ENCODE measurements around the gene PFDN6.

The PFDN6 gene

GRCh38 chr6:33247977-33248642 lies 41.3 kb upstream of the PFDN6 start:
- Histone ChIP-seq H3K27me3 (ENCODE audit: low read length) (no peaks in the 10 kb centered on the region), H3F3A (ENCODE audit: insufficient read depth) (peaks cover 10% of the 10 kb centered on the region), H3K79me2 (ENCODE audit: insufficient read depth, low read length) (peaks cover 7% of the 10 kb centered on the region; the same call in 1 of the 2 replicates), H3K9me3 (ENCODE audit: insufficient read depth, low read length) (no peaks in the 10 kb centered on the region), H3K36me3 (ENCODE audit: low read length) (no peaks in the 10 kb centered on the region), H3K9ac (ENCODE audit: low read length) (peak overlapping the region; percentile 68), H3K9me2 (replicated peaks; ENCODE audit: insufficient read depth, low read length) (no peaks in the 10 kb centered on the region), H4K20me1 (ENCODE audit: low read depth, low read length) (no peaks in the 10 kb centered on the region), H3K4me2 (ENCODE audit: low read depth, low read length, poor library complexity, severe bottlenecking) (peak overlapping the region; percentile 86), H3K4me3 (ENCODE audit: insufficient read depth, low read length, poor library complexity, severe bottlenecking) (peak overlapping the region; percentile 62), H2AFZ (ENCODE audit: low read depth, low read length, severe bottlenecking) (peak overlapping the region; percentile 88), H3K27ac (ENCODE audit: low read depth, low read length) (peak overlapping the region; percentile 70)
- TF ChIP-seq CTCF (IDR thresholded peaks at IDR 0.05; ENCODE audit: insufficient read depth, low read length, poor library complexity, severe bottlenecking), result peak; percentile 91
- TF ChIP-seq EZH2phosphoT487 (conservative IDR thresholded peaks at IDR 0.05; ENCODE audit: low read length), result no peak

- no peak for TF ChIP-seq EZH2phosphoT487 (conservative IDR thresholded peaks at IDR 0.05; ENCODE audit: low read length)
- no peak for TF ChIP-seq CTCF (IDR thresholded peaks at IDR 0.05; ENCODE audit: insufficient read depth, low read length, poor library complexity, severe bottlenecking)
- Histone ChIP-seq H3F3A (ENCODE audit: insufficient read depth) (peaks cover 10% of the 10 kb centered on the region), H3K9me2 (replicated peaks; ENCODE audit: insufficient read depth, low read length) (no peaks in the 10 kb centered on the region), H3K27me3 (ENCODE audit: low read length) (no peaks in the 10 kb centered on the region), H4K20me1 (ENCODE audit: low read depth, low read length) (no peaks in the 10 kb centered on the region), H3K9me3 (ENCODE audit: insufficient read depth, low read length) (no peaks in the 10 kb centered on the region), H3K4me2 (ENCODE audit: low read depth, low read length, poor library complexity, severe bottlenecking) (peak overlapping the region; percentile 86), H3K9ac (ENCODE audit: low read length) (peak overlapping the region; percentile 68), H3K27ac (ENCODE audit: low read depth, low read length) (peak overlapping the region; percentile 70), H2AFZ (ENCODE audit: low read depth, low read length, severe bottlenecking) (peak overlapping the region; percentile 88), H3K4me3 (ENCODE audit: insufficient read depth, low read length, poor library complexity, severe bottlenecking) (peak overlapping the region; percentile 62), H3K36me3 (ENCODE audit: low read length) (no peaks in the 10 kb centered on the region), H3K79me2 (ENCODE audit: insufficient read depth, low read length) (peaks cover 7% of the 10 kb centered on the region; the same call in 1 of the 2 replicates)
These were observed 40.8 kb upstream of the PFDN6 start for GRCh38 chr6:33248643-33248931.

GRCh38 chr6:33248932-33249731 lies 40.3 kb upstream of the PFDN6 start:
- Histone ChIP-seq H3K9ac (ENCODE audit: low read length) (peak overlapping the region; percentile 78), H3K27ac (ENCODE audit: low read depth, low read length) (peak overlapping the region; percentile 73)

More at GRCh38 chr6:33248932-33249731, 40.3 kb upstream of the PFDN6 start:
- Histone ChIP-seq H3K4me2 (ENCODE audit: low read depth, low read length, poor library complexity, severe bottlenecking) (peak overlapping the region; percentile 86), H3K9me3 (ENCODE audit: insufficient read depth, low read length) (no peaks in the 10 kb centered on the region), H2AFZ (ENCODE audit: low read depth, low read length, severe bottlenecking) (peak overlapping the region; percentile 88), H3K79me2 (ENCODE audit: insufficient read depth, low read length) (peaks cover 7% of the 10 kb centered on the region; the same call in 1 of the 2 replicates), H3F3A (ENCODE audit: insufficient read depth) (peaks cover 12% of the 10 kb centered on the region), H3K36me3 (ENCODE audit: low read length) (no peaks in the 10 kb centered on the region), H3K4me3 (ENCODE audit: insufficient read depth, low read length, poor library complexity, severe bottlenecking) (peak overlapping the region; percentile 65), H4K20me1 (ENCODE audit: low read depth, low read length) (no peaks in the 10 kb centered on the region), H3K9me2 (replicated peaks; ENCODE audit: insufficient read depth, low read length) (no peaks in the 10 kb centered on the region), H3K27me3 (ENCODE audit: low read length) (no peaks in the 10 kb centered on the region)
- TF ChIP-seq CTCF (IDR thresholded peaks at IDR 0.05; ENCODE audit: insufficient read depth, low read length, poor library complexity, severe bottlenecking) (no peak), EZH2phosphoT487 (conservative IDR thresholded peaks at IDR 0.05; ENCODE audit: low read length) (no peak)
